CD4-positive, alpha-beta T cell (primary cell): ENCODE results near the gene LYRM9. TPM values are rescaled to one million over a fixed set of nuclear protein-coding genes. Genes with fewer than 3 reads are reported as not detected.

Experiments
- ATAC-seq: fragments of 200-7000 bp; cut with Tn5 transposase; one replicate; pipeline ENCODE4 v1.10.0; 2022; ENCODE audit warnings: mild to moderate bottlenecking; ENCODE audit not compliant: poor library complexity
- CTCF ChIA-PET: fragments of 350-600 bp; sonication (Branson Sonifier 250); formaldehyde crosslinking; loops from one replicate; lab custom pipeline; 2021; ENCODE audit warnings: antibody characterized with exemption, inconsistent platforms; lab: Charles Lee
- POLR2A ChIA-PET: fragments of 350-600 bp; sonication (Branson Sonifier 250); formaldehyde crosslinking; loops from one replicate; lab custom pipeline; 2021; ENCODE audit warnings: antibody characterized with exemption, inconsistent platforms; lab: Charles Lee
- DNase-seq, 14 experiments: peaks; one replicate each; pipeline ENCODE4 v3.0.0-alpha.2; 2013 to 2020; ENCODE audit warnings: mixed read lengths in 2 of 14
- H3K27ac ChIP-seq, 2 donors: one replicate each; pipeline versions ENCODE4 v1.5.1 to v1.7.0; 2013; ENCODE audit warnings: low read length in 2 of 2, low read depth in 1 of 2, mild to moderate bottlenecking in 1 of 2
- H3K27me3 ChIP-seq, 2 experiments: 1 replicate in 1 of 2; 2 replicates in 1 of 2; pipeline versions ENCODE4 v1.6.1 to v1.7.0; 2013; ENCODE audit warnings: low read length in 2 of 2, control low read depth in 1 of 2, mild to moderate bottlenecking in 1 of 2, moderate library complexity in 1 of 2; ENCODE audit not compliant: insufficient read depth in 2 of 2, control insufficient read depth in 1 of 2
- H3K36me3 ChIP-seq: one replicate; pipeline ENCODE4 v1.6.1; 2013; ENCODE audit warnings: low read length, control low read depth; ENCODE audit not compliant: insufficient read depth
- H3K4me1 ChIP-seq: one replicate; pipeline ENCODE4 v1.6.1; 2013; ENCODE audit warnings: low read length, control low read depth; ENCODE audit not compliant: insufficient read depth
- H3K4me3 ChIP-seq: one replicate; pipeline ENCODE4 v1.5.1; 2013; ENCODE audit warnings: mild to moderate bottlenecking, low read length, moderate library complexity
- H3K9me3 ChIP-seq, 2 experiments: 1 replicate in 1 of 2; 2 replicates in 1 of 2; pipeline versions ENCODE4 v1.6.1 to v1.7.0; 2013; ENCODE audit warnings: low read length in 2 of 2, mild to moderate bottlenecking in 2 of 2, control low read depth in 1 of 2, moderate library complexity in 1 of 2; ENCODE audit not compliant: control insufficient read depth in 1 of 2, insufficient read depth in 1 of 2
- H3K27ac Mint-ChIP-seq: one replicate; pipeline ENCODE4 v1.8.0; 2020; ENCODE audit warnings: mixed read lengths
- H3K27me3 Mint-ChIP-seq: one replicate; pipeline ENCODE4 v1.8.0; 2021; ENCODE audit warnings: mixed read lengths
- H3K36me3 Mint-ChIP-seq: one replicate; pipeline ENCODE4 v1.8.0; 2021; ENCODE audit warnings: low read depth, mixed read lengths
- H3K4me1 Mint-ChIP-seq: one replicate; pipeline ENCODE4 v1.8.0; 2021; ENCODE audit warnings: low read depth, mixed read lengths
- H3K4me3 Mint-ChIP-seq: one replicate; pipeline ENCODE4 v1.8.0; 2020; ENCODE audit warnings: mild to moderate bottlenecking, mixed read lengths
- H3K9me3 Mint-ChIP-seq: one replicate; pipeline ENCODE4 v1.8.0; 2020; ENCODE audit warnings: mixed read lengths
- CTCF ChIP-seq: fragments of 200-600 bp; IDR thresholded peaks from one replicate; pipeline ENCODE4 v1.8.0; 2022; ENCODE audit warnings: antibody characterized with exemption, mild to moderate bottlenecking
- intact Hi-C, 2 experiments: fragments of 100-400 bp; cut with DNase I in 1 of 2; cut with micrococcal nuclease in 1 of 2; formaldehyde crosslinking; loops; one replicate each; pipeline versions ENCODE4 v1.15.1 to v1.9.0; 2023 to 2025; cut with DNase I, micrococcal nuclease
- polyA plus RNA-seq, 2 donors: library from polyadenylated mRNA; unstranded; fragments of 120-200 nt; gene quantifications; one replicate each; pipeline ENCODE4 v1.2.1, GENCODE V29; 2013
- total RNA-seq, 174 experiments: library from RNA in 2 of 174; stranded (reverse) in 2 of 174; gene quantifications; one replicate each; pipeline ENCODE4 v1.2.3 and lab custom pipeline; 2021 to 2026

The LYRM9 gene
- total RNA-seq (10 to 100 TPM; 13.0 to 15.7 TPM), total RNA-seq (lab: John Stamatoyannopoulos, UW) (0.84 to 25.0 (median 8.8) reads per million in 172 experiments)
- 15.4 TPM for polyA plus RNA-seq (2013, experiment 1 of 2)
- 11.2 TPM for polyA plus RNA-seq (2013, experiment 2 of 2)

- Histone ChIP-seq H3K36me3 (no peaks in the 10 kb centered on the region), H3K4me3 (peak within 1 kb of the TSS; percentile 73), H3K27me3 (peaks cover 0 to 7% of the 10 kb centered on the region in 2 experiments), H3K4me1 (peaks cover 16% of the 10 kb centered on the region), H3K27ac (no peak within 1 kb of the TSS), H3K9me3 (no peaks in the 10 kb centered on the region)
- ChIA-PET POLR2A (interaction anchor here (0.6 to 4.2 kb wide), 18 partner anchors 9 to 464 kb away, joined by 3 to 128 read pairs (median 4); partner anchors contain the start of genes IFT20, KSR1, POLDIP2 and TNFAIP1), CTCF (interaction anchor here (0.7 to 3.0 kb wide), 13 partner anchors 9 to 479 kb away, joined by 3 to 63 read pairs (median 5); partner anchors contain the start of gene SARM1)
- peaks cover 31% of the 10 kb centered on the region for H3K27me3 Mint-ChIP-seq
- peaks cover 27% of the 10 kb centered on the region for H3K4me1 Mint-ChIP-seq
- no peaks in the 10 kb centered on the region for H3K9me3 Mint-ChIP-seq
- ATAC-seq (peak; percentile 98), DNase-seq (peak; percentile 85 to 97 (median 93))
- TF ChIP-seq CTCF: peak; percentile 82
- H3K27ac Mint-ChIP-seq: peak within 1 kb of the TSS; percentile 58
- intact Hi-C loops: loop anchor here (1.0 to 10.0 kb wide), 6 partner anchors 88 to 438 kb away; partner anchors contain the start of gene KSR1 (in 1 of the 2)
- H3K4me3 Mint-ChIP-seq: peak within 1 kb of the TSS; percentile 90
- no peaks in the 10 kb centered on the region for H3K36me3 Mint-ChIP-seq
These were observed at the start of gene LYRM9 for GRCh38 chr17:27892866-27893769. TSS of gene LYRM9 (minus strand) at chr17:27893365. CDS start at chr17:27882694, 10,671 bp downstream.

- no peak for DNase-seq
- Histone ChIP-seq H3K36me3 (no peaks in the 10 kb centered on the region), H3K4me3 (no peak overlapping the region), H3K9me3 (peaks cover 0 to 4% of the 10 kb centered on the region in 2 experiments), H3K27me3 (peaks cover 0 to 3% of the 10 kb centered on the region in 2 experiments), H3K27ac (no peak overlapping the region), H3K4me1 (no peaks in the 10 kb centered on the region)
- Mint-ChIP-seq H3K4me3 (no peak overlapping the region), H3K27ac (no peak overlapping the region), H3K27me3 (peaks cover 11% of the 10 kb centered on the region), H3K36me3 (no peaks in the 10 kb centered on the region), H3K9me3 (no peaks in the 10 kb centered on the region), H3K4me1 (no peaks in the 10 kb centered on the region)
- ChIA-PET POLR2A (no interaction called here), CTCF (interaction anchor here (1.5 kb wide), 1 partner anchor 47 kb away, joined by 3 read pairs; no protein-coding TSS in a partner anchor)
- ATAC-seq: no peak
- intact Hi-C loops: no loop called here
- TF ChIP-seq CTCF: no peak
These were observed 47.6 kb upstream of the LYRM9 start for GRCh38 chr17:27940503-27941428.
